ENCODE data around the gene RMDN3. TPM values are rescaled to one million over a fixed set of nuclear protein-coding genes. Genes with fewer than 3 reads are reported as not detected.
A peak's percentile ranks its signal among the peaks of the same experiment; 100 is the strongest.

RMDN3 gene
- total and polyA plus RNA-seq, 9 of the 15 experiments (the other 6 are each of a cell fraction or from before 2014, with no cell fraction given): 8.1 to 38.2 (median 25.9) TPM

- TF ChIP-seq MAZ (CRISPR knock-in tag; conservative IDR thresholded peaks at IDR 0.05 in 1 of 2, IDR thresholded peaks at IDR 0.05 in 1 of 2) (peak in 1 of 2 experiments; percentile 78; a peak in 2 of 4 replicates), WHSC1 (IDR thresholded peaks at IDR 0.05; ENCODE audit: low read length) (no peak), PKNOX1 (IDR thresholded peaks at IDR 0.05) (0 out of 2 replicates have a peak, but pooled peaks have one; percentile 3), CREM (IDR thresholded peaks at IDR 0.05; ENCODE audit: low read depth) (peak; percentile 91), RBBP5 (IDR thresholded peaks at IDR 0.05; ENCODE audit: borderline replicate concordance, insufficient read depth, low read length, poor library complexity, severe bottlenecking) (peak; percentile 64), SRSF3 (IDR thresholded peaks at IDR 0.05; ENCODE audit: insufficient read depth, low read length) (0 out of 2 replicates have a peak, but pooled peaks have one; percentile 60), ZNF431 (CRISPR knock-in tag; IDR thresholded peaks at IDR 0.05) (no peak; the same call in 1 of the 2 replicates), C11orf30 (IDR thresholded peaks at IDR 0.05; ENCODE audit: low read depth) (no peak), RAD51 (IDR thresholded peaks at IDR 0.05; ENCODE audit: borderline replicate concordance, low read depth) (no peak), ZNF212 (CRISPR knock-in tag; IDR thresholded peaks at IDR 0.05) (no peak), SIRT6 (IDR thresholded peaks at IDR 0.05; ENCODE audit: low read depth, low read length) (no peak), GABPB2 (CRISPR knock-in tag; conservative IDR thresholded peaks at IDR 0.05) (no peak), ZNF445 (CRISPR knock-in tag; IDR thresholded peaks at IDR 0.05; ENCODE audit: low read depth) (no peak), SAFB (IDR thresholded peaks at IDR 0.05; ENCODE audit: borderline replicate concordance, low read depth, low read length) (no peak)
- TF ChIP-seq, protein P1, sequence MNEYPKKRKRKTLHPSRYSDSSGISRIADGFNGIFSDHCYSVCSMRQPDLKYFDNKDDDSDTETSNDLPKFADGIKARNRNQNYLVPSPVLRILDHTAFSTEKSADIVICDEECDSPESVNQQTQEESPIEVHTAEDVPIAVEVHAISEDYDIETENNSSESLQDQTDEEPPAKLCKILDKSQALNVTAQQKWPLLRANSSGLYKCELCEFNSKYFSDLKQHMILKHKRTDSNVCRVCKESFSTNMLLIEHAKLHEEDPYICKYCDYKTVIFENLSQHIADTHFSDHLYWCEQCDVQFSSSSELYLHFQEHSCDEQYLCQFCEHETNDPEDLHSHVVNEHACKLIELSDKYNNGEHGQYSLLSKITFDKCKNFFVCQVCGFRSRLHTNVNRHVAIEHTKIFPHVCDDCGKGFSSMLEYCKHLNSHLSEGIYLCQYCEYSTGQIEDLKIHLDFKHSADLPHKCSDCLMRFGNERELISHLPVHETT (CRISPR knock-in tag; conservative IDR thresholded peaks at IDR 0.05 in 1 of 2, IDR thresholded peaks at IDR 0.05 in 1 of 2): no peak
- TF ChIP-seq, protein P2, sequence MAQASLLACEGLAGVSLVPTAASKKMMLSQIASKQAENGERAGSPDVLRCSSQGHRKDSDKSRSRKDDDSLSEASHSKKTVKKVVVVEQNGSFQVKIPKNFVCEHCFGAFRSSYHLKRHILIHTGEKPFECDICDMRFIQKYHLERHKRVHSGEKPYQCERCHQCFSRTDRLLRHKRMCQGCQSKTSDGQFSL (CRISPR knock-in tag; IDR thresholded peaks at IDR 0.05): no peak
- TF ChIP-seq, protein P2 (tag; IDR thresholded peaks at IDR 0.05): no peak
- TF ChIP-seq, protein P3, sequence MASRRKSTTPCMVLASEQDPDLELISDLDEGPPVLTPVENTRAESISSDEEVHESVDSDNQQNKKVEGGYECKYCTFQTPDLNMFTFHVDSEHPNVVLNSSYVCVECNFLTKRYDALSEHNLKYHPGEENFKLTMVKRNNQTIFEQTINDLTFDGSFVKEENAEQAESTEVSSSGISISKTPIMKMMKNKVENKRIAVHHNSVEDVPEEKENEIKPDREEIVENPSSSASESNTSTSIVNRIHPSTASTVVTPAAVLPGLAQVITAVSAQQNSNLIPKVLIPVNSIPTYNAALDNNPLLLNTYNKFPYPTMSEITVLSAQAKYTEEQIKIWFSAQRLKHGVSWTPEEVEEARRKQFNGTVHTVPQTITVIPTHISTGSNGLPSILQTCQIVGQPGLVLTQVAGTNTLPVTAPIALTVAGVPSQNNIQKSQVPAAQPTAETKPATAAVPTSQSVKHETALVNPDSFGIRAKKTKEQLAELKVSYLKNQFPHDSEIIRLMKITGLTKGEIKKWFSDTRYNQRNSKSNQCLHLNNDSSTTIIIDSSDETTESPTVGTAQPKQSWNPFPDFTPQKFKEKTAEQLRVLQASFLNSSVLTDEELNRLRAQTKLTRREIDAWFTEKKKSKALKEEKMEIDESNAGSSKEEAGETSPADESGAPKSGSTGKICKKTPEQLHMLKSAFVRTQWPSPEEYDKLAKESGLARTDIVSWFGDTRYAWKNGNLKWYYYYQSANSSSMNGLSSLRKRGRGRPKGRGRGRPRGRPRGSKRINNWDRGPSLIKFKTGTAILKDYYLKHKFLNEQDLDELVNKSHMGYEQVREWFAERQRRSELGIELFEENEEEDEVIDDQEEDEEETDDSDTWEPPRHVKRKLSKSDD (conservative IDR thresholded peaks at IDR 0.05; ENCODE audit: low read length): no peak
These were observed 60.2 kb downstream of the RMDN3 start, which contains the start of gene RAD51 (continued) for GRCh38 chr15:40694688-40695468.

All from K562 (cell line).